Measurements from ENCODE around the gene PKDCC.

PKDCC gene

GRCh38 chr2:42102024-42102590 is 54.3 kb downstream of the PKDCC start:
- in situ Hi-C loops (cut with MboI; ENCODE audit: low sequenced_read_pairs): loop anchor here (10.0 kb wide), 1 partner anchor 93 kb away; no protein-coding TSS in a partner anchor

- in situ Hi-C loops (cut with MboI; ENCODE audit: low sequenced_read_pairs): loop anchor here (10.0 kb wide), 1 partner anchor 92 kb away; no protein-coding TSS in a partner anchor
Measured at GRCh38 chr2:42102591-42103450, 55.0 kb downstream of the PKDCC start.

GRCh38 chr2:42103829-42104228 is 56.0 kb downstream of the PKDCC start:
- in situ Hi-C loops (cut with MboI; ENCODE audit: low sequenced_read_pairs): loop anchor here (10.0 kb wide), 1 partner anchor 91 kb away; no protein-coding TSS in a partner anchor

GRCh38 chr2:42104621-42105020 is 56.8 kb downstream of the PKDCC start:
- in situ Hi-C loops (cut with MboI; ENCODE audit: low sequenced_read_pairs): loop anchor here (10.0 kb wide), 1 partner anchor 90 kb away; no protein-coding TSS in a partner anchor

- in situ Hi-C loops (cut with MboI; ENCODE audit: low sequenced_read_pairs): loop anchor here (10.0 kb wide), 1 partner anchor 89 kb away; no protein-coding TSS in a partner anchor
Measured at GRCh38 chr2:42105330-42106256, 57.8 kb downstream of the PKDCC start.

- in situ Hi-C loops (cut with MboI; ENCODE audit: low sequenced_read_pairs): loop anchor here (10.0 kb wide), 1 partner anchor 88 kb away; no protein-coding TSS in a partner anchor
Measured at GRCh38 chr2:42106257-42106816, 58.5 kb downstream of the PKDCC start.

- in situ Hi-C loops (cut with MboI; ENCODE audit: low sequenced_read_pairs): loop anchor here (10.0 kb wide), 1 partner anchor 87 kb away; no protein-coding TSS in a partner anchor
Measured at GRCh38 chr2:42107249-42108042, 59.6 kb downstream of the PKDCC start.
